Lower leg skin (tissue), 3 donors: ENCODE data around the gene KDM7A.

Source experiments
- CTCF ChIP-seq, 3 donors: fragments of 450-650 bp; IDR thresholded peaks; one replicate each; pipeline ENCODE4 v1.5.1; 2016; ENCODE audit warnings: antibody characterized with exemption in 3 of 3, mild to moderate bottlenecking in 3 of 3, moderate library complexity in 2 of 3
- POLR2A ChIP-seq, 2 donors: fragments of 450-650 bp; IDR thresholded peaks; one replicate each; pipeline ENCODE4 v1.6.1; 2016 to 2017; ENCODE audit warnings: antibody characterized with exemption in 2 of 2, mild to moderate bottlenecking in 1 of 2, moderate library complexity in 1 of 2

- TF ChIP-seq CTCF (IDR thresholded peaks at IDR 0.05), result no peak
- TF ChIP-seq POLR2A (IDR thresholded peaks at IDR 0.05), result no peak
Observed at GRCh38 chr7:140074780-140075179, 102.0 kb downstream of the KDM7A start.
